SU-DHL-6 (cell line): ENCODE data around the gene GNAS.

Experiments used
- EZH2phosphoT487 ChIP-seq: fragments of 200-600 bp; sonication (generic), shearing (Covaris generic); conservative IDR thresholded peaks from 2 replicates; pipeline ENCODE4 v1.6.1; 2018; ENCODE audit warnings: mild to moderate bottlenecking, antibody characterized with exemption, low read length, moderate library complexity, mixed read lengths
- TF ChIP-seq, protein P1 (sequence below): fragments of 200-600 bp; sonication (generic); IDR thresholded peaks from one replicate; pipeline ENCODE4 v1.5.1; 2017; ENCODE audit warnings: antibody characterized with exemption, mild to moderate bottlenecking, low read length, moderate library complexity; ENCODE audit not compliant: insufficient read depth, poor library complexity, severe bottlenecking

DNA sequence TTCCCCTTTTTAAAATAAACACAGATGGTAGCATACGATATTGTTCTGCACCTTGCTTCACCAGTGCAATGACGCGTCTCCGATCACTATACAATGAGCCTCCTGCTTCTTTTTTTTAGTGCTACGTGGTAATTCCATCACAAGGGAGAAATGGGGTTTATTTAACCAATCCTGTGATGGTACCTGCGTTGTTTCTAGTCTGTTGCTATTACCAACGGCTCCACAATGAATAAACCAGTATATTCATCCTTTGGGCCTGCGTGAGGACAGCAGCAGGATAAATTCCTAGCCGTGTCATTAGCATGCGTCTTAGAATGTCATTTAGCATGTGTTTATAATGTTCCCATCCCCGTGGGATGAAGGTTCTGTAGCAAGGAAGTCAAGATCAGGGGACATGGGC lies 44.7 kb upstream of the GNAS start:
- TF ChIP-seq, protein P1, sequence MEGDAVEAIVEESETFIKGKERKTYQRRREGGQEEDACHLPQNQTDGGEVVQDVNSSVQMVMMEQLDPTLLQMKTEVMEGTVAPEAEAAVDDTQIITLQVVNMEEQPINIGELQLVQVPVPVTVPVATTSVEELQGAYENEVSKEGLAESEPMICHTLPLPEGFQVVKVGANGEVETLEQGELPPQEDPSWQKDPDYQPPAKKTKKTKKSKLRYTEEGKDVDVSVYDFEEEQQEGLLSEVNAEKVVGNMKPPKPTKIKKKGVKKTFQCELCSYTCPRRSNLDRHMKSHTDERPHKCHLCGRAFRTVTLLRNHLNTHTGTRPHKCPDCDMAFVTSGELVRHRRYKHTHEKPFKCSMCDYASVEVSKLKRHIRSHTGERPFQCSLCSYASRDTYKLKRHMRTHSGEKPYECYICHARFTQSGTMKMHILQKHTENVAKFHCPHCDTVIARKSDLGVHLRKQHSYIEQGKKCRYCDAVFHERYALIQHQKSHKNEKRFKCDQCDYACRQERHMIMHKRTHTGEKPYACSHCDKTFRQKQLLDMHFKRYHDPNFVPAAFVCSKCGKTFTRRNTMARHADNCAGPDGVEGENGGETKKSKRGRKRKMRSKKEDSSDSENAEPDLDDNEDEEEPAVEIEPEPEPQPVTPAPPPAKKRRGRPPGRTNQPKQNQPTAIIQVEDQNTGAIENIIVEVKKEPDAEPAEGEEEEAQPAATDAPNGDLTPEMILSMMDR: no peak
- no peak for TF ChIP-seq EZH2phosphoT487
